Prostate gland (tissue), 2 donors: ENCODE data around the gene OR1J1. TPM values are rescaled to one million over a fixed set of nuclear protein-coding genes. Genes with fewer than 3 reads are reported as not detected.

Experiments used
- DNase-seq: peaks from one replicate; pipeline ENCODE4 v3.0.0-alpha.2; 2019; ENCODE audit warnings: low spot score
- H3K27ac ChIP-seq, 2 donors: fragments of 200-600 bp; sonication (generic); 2 replicates each; pipeline ENCODE4 v1.5.1; 2017 to 2019
- H3K27me3 ChIP-seq: fragments of 200-600 bp; sonication (generic); replicated peaks from 2 replicates; pipeline ENCODE4 v1.5.1; 2019; ENCODE audit not compliant: insufficient read depth
- H3K36me3 ChIP-seq, 2 donors: fragments of 200-600 bp; sonication (generic); 1 replicate in 1 of 2; 2 replicates in 1 of 2; pipeline versions ENCODE4 v1.5.1 to v1.8.1; 2017 to 2019
- H3K4me1 ChIP-seq: fragments of 200-600 bp; sonication (generic); replicated peaks from 2 replicates; pipeline ENCODE4 v1.5.1; 2019
- H3K4me3 ChIP-seq, 2 donors: fragments of 200-600 bp; sonication (generic); 2 replicates each; pipeline ENCODE4 v1.5.1; 2017 to 2019
- H3K9me3 ChIP-seq: fragments of 200-600 bp; sonication (generic); 2 replicates; pipeline ENCODE4 v1.5.1; 2017
- CTCF ChIP-seq, 4 experiments: fragments of 200-600 bp in 2 of 4; fragments of 450-650 bp in 2 of 4; sonication (generic) in 2 of 4; IDR thresholded peaks; 1 replicate in 3 of 4; 2 replicates in 1 of 4; pipeline ENCODE4 v1.5.1; 2016 to 2019; ENCODE audit warnings: antibody characterized with exemption in 4 of 4, mild to moderate bottlenecking in 2 of 4, moderate library complexity in 2 of 4
- POLR2A ChIP-seq: fragments of 450-650 bp; IDR thresholded peaks from one replicate; pipeline ENCODE4 v1.6.1; 2016; ENCODE audit warnings: antibody characterized with exemption, mild to moderate bottlenecking
- POLR2AphosphoS5 ChIP-seq: sonication (generic); formaldehyde crosslinking; IDR thresholded peaks from one replicate; pipeline ENCODE4 v1.6.1; 2017; ENCODE audit warnings: antibody characterized with exemption
- WGBS: methylation state at CpG from one replicate; pipeline ENCODE4 v1.1.5; 2018; 5-methylcytosine and 5-hydroxymethylcytosine counted together
- intact Hi-C: fragments of 100-400 bp; cut with DNase I; formaldehyde crosslinking; loops from one replicate; pipeline ENCODE4 v1.14.2; 2022
- total RNA-seq, 2 donors: library from RNA; depleted of rRNA; stranded (reverse); fragments of >200 nt; gene quantifications; one replicate each; pipeline ENCODE4 v1.1.0, GENCODE V29; 2016

The OR1J1 gene
- total RNA-seq = not detected

- intact Hi-C loops = no loop called here
- TF ChIP-seq CTCF (IDR thresholded peaks at IDR 0.05) (no peak), POLR2AphosphoS5 (no peak), POLR2A (no peak)
- no peak within 1 kb of the TSS for H3K4me3 ChIP-seq
- H3K27ac ChIP-seq = no peak within 1 kb of the TSS
- 89% methylated on average over 6 of the region's 6 CpGs for WGBS
- no peaks in the 10 kb centered on the region for H3K9me3 ChIP-seq
- no peak for DNase-seq
- H3K27me3 ChIP-seq = no peaks in the 10 kb centered on the region
- no peaks in the 10 kb centered on the region for H3K4me1 ChIP-seq
- no peaks in the 10 kb centered on the region for H3K36me3 ChIP-seq
Observed at GRCh38 chr9:122477826-122478225, at the start of gene OR1J1. Gene OR1J1, minus strand, starts transcription at chr9:122477926. Its CDS starts 0 bp downstream, at chr9:122477926.

GRCh38 chr9:122527193-122527592, 49.5 kb upstream of the OR1J1 start, which contains the start of gene OR1N1:
Gene OR1N1, minus strand, starts transcription at chr9:122527293. Its CDS starts 0 bp downstream, at chr9:122527293.
- Histone ChIP-seq H3K4me1 (no peaks in the 10 kb centered on the region), H3K27me3 (no peaks in the 10 kb centered on the region), H3K9me3 (no peaks in the 10 kb centered on the region), H3K4me3 (no peak within 1 kb of the TSS), H3K27ac (no peak within 1 kb of the TSS), H3K36me3 (no peaks in the 10 kb centered on the region)
- 86% methylated on average over 3 of the region's 3 CpGs for WGBS
- no peak for DNase-seq
- no peak for TF ChIP-seq POLR2AphosphoS5
- TF ChIP-seq CTCF (IDR thresholded peaks at IDR 0.05) = no peak
- TF ChIP-seq POLR2A = no peak
- intact Hi-C loops = no loop called here

GRCh38 chr9:122526602-122527001, 48.9 kb upstream of the OR1J1 start:
- no peak for DNase-seq
- 86% methylated on average over 10 of the region's 10 CpGs for WGBS
- TF ChIP-seq POLR2AphosphoS5 (no peak), POLR2A (no peak), CTCF (IDR thresholded peaks at IDR 0.05) (no peak)
- Histone ChIP-seq H3K9me3 (no peaks in the 10 kb centered on the region), H3K4me1 (no peaks in the 10 kb centered on the region), H3K27ac (no peak overlapping the region), H3K36me3 (no peaks in the 10 kb centered on the region), H3K27me3 (no peaks in the 10 kb centered on the region), H3K4me3 (no peak overlapping the region)
- intact Hi-C loops = no loop called here

- no peak for TF ChIP-seq POLR2A
- no peak for TF ChIP-seq CTCF (IDR thresholded peaks at IDR 0.05)
- TF ChIP-seq POLR2AphosphoS5 = no peak
- Histone ChIP-seq H3K4me1 (no peaks in the 10 kb centered on the region), H3K4me3 (no peak overlapping the region), H3K9me3 (no peaks in the 10 kb centered on the region), H3K36me3 (no peaks in the 10 kb centered on the region), H3K27ac (no peak overlapping the region), H3K27me3 (no peaks in the 10 kb centered on the region)
- WGBS = 92% methylated on average over 3 of the region's 3 CpGs
- no peak for DNase-seq
- intact Hi-C loops = no loop called here
Observed at GRCh38 chr9:122519376-122519775, 41.6 kb upstream of the OR1J1 start.

- no peak within 1 kb of the TSS for H3K4me3 ChIP-seq
- 75% methylated on average over 4 of the region's 4 CpGs for whole genome bisulfite sequencing
- no peak for DNase-seq
- H3K36me3 ChIP-seq = no peaks in the 10 kb centered on the region
- no peaks in the 10 kb centered on the region for H3K4me1 ChIP-seq
- intact Hi-C loops = no loop called here
- H3K27ac ChIP-seq = no peak within 1 kb of the TSS
- no peak for TF ChIP-seq POLR2A
- no peak for TF ChIP-seq CTCF (IDR thresholded peaks at IDR 0.05)
- no peak for TF ChIP-seq POLR2AphosphoS5
- H3K27me3 ChIP-seq = no peaks in the 10 kb centered on the region
- H3K9me3 ChIP-seq = no peaks in the 10 kb centered on the region
Observed at GRCh38 chr9:122518841-122519240, 41.1 kb upstream of the OR1J1 start, which contains the start of gene OR1J4. Gene OR1J4, plus strand, starts transcription at chr9:122519141. Its CDS starts 0 bp downstream, at chr9:122519141.
